Measurements from ENCODE around the gene ZC3H6. TPM values are rescaled to one million over a fixed set of nuclear protein-coding genes. Genes with fewer than 3 reads are reported as not detected.

ZC3H6 gene
- total and polyA plus RNA-seq, 2 of the 13 experiments (the other 11 are each of a cell fraction or from before 2014, with no cell fraction given), result 0.71 to 0.93 TPM

DNA sequence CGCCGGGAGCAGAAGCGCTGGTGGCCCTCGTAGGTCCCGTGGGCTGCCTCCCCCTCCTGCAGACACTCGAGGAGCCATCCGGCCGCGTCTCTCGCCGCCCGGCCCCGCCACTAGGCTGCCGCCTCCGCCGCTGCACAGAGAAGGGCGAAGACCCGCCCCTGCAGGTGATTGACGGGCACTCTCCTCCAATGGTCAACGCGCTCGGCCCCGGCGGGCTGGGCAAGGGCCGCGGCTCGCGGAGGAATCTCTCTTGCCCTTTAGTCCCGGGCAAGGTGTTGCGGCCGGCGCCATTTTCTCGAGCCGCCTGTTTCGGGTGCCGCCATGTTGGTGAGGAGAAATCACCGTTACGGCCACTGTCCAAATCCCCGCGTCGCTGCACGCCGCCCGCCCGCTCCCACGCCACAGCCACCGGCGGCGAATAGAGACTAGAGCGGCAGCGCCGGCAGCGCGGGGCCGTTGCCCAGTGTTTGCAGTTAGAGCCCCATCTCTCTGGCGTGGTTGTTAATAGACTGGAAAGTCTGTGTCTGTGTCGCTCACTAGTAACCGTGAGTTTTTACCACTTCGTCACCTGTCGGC lies at the start of gene ZC3H6 (continued):
- 0 out of 2 replicates have a peak, but pooled peaks have one; percentile 55 for TF ChIP-seq ZFP90 (CRISPR knock-in tag; IDR thresholded peaks at IDR 0.05; ENCODE audit: borderline replicate concordance)
- TF ChIP-seq FOXJ3 (CRISPR knock-in tag; IDR thresholded peaks at IDR 0.05; ENCODE audit: borderline replicate concordance), result peak; percentile 79; the same call in 1 of the 2 replicates
- no peak for TF ChIP-seq ZBTB37 (CRISPR knock-in tag; IDR thresholded peaks at IDR 0.05)
- peak; percentile 93 for TF ChIP-seq ZBTB42 (CRISPR knock-in tag; IDR thresholded peaks at IDR 0.05)
- peak; percentile 97 for TF ChIP-seq DR1 (CRISPR knock-in tag; IDR thresholded peaks at IDR 0.05)
- TF ChIP-seq NFRKB (IDR thresholded peaks at IDR 0.05), result peak; percentile 100
- peak; percentile 67; the same call in 1 of the 2 replicates for TF ChIP-seq POLR2AphosphoS2 (IDR thresholded peaks at IDR 0.05; ENCODE audit: low read depth, low read length)
- TF ChIP-seq SIX1 (CRISPR knock-in tag; IDR thresholded peaks at IDR 0.05; ENCODE audit: borderline replicate concordance), result peak; percentile 70; the same call in 1 of the 2 replicates
- TF ChIP-seq SRY (CRISPR knock-in tag; IDR thresholded peaks at IDR 0.05), result no peak
- TF ChIP-seq ZNF3 (CRISPR knock-in tag; IDR thresholded peaks at IDR 0.05), result 0 out of 2 replicates have a peak, but pooled peaks have one; percentile 47
- TF ChIP-seq SMARCC2 (IDR thresholded peaks at IDR 0.05), result no peak
- peak; percentile 77; the same call in 1 of the 2 replicates for TF ChIP-seq IRX3 (CRISPR knock-in tag; IDR thresholded peaks at IDR 0.05; ENCODE audit: borderline replicate concordance, low read depth)
- TF ChIP-seq ZBTB2 (CRISPR knock-in tag; IDR thresholded peaks at IDR 0.05; ENCODE audit: low read depth), result peak; percentile 83
- TF ChIP-seq AKNA (CRISPR knock-in tag; IDR thresholded peaks at IDR 0.05; ENCODE audit: borderline replicate concordance), result no peak
- peak; percentile 87 for TF ChIP-seq FLYWCH1 (CRISPR knock-in tag; IDR thresholded peaks at IDR 0.05)
- TF ChIP-seq ZZZ3 (CRISPR knock-in tag; IDR thresholded peaks at IDR 0.05; ENCODE audit: borderline replicate concordance), result peak; percentile 91; the same call in 1 of the 2 replicates
- TF ChIP-seq, protein P1, sequence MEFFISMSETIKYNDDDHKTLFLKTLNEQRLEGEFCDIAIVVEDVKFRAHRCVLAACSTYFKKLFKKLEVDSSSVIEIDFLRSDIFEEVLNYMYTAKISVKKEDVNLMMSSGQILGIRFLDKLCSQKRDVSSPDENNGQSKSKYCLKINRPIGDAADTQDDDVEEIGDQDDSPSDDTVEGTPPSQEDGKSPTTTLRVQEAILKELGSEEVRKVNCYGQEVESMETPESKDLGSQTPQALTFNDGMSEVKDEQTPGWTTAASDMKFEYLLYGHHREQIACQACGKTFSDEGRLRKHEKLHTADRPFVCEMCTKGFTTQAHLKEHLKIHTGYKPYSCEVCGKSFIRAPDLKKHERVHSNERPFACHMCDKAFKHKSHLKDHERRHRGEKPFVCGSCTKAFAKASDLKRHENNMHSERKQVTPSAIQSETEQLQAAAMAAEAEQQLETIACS (CRISPR knock-in tag; IDR thresholded peaks at IDR 0.05), result 0 out of 2 replicates have a peak, but pooled peaks have one; percentile 29
- TF ChIP-seq ZNF513 (CRISPR knock-in tag; conservative IDR thresholded peaks at IDR 0.05), result no peak
- peak; percentile 94 for TF ChIP-seq ARID2 (CRISPR knock-in tag; IDR thresholded peaks at IDR 0.05; ENCODE audit: borderline replicate concordance)
